RWPE2 (cell line): Measurements from ENCODE around the gene CHAC1.

Experiments
- ATAC-seq: fragments of 200-7000 bp; cut with Tn5 transposase; 3 replicates; pipeline ENCODE4 v1.9.1; 2021; ENCODE audit warnings: low read depth
- DNase-seq: peaks from one replicate; pipeline ENCODE4 v3.0.0-alpha.2; 2020; ENCODE audit warnings: low spot score
- H3K27ac ChIP-seq: fragments of 450-650 bp; 2 replicates; pipeline ENCODE4 v1.5.1; 2017; ENCODE audit warnings: mild to moderate bottlenecking; ENCODE audit not compliant: poor library complexity, severe bottlenecking
- H3K27me3 ChIP-seq: fragments of 250-450 bp; sonication (Bioruptor Pico); 2 replicates; pipeline ENCODE4 v1.5.1; 2021; ENCODE audit warnings: mild to moderate bottlenecking, moderate library complexity; ENCODE audit not compliant: insufficient read depth, poor library complexity, severe bottlenecking
- H3K36me3 ChIP-seq: fragments of 250-450 bp; sonication (Bioruptor Pico); 2 replicates; pipeline ENCODE4 v1.5.1; 2020; ENCODE audit warnings: low read depth, mild to moderate bottlenecking, moderate library complexity
- H3K4me1 ChIP-seq: fragments of 250-450 bp; sonication (Bioruptor Pico); 2 replicates; pipeline ENCODE4 v1.5.1; 2021; ENCODE audit warnings: mild to moderate bottlenecking, moderate library complexity; ENCODE audit not compliant: insufficient read depth, poor library complexity, severe bottlenecking
- H3K4me3 ChIP-seq: fragments of 250-450 bp; sonication (Bioruptor Pico); 2 replicates; pipeline ENCODE4 v1.5.1; 2021; ENCODE audit warnings: mild to moderate bottlenecking, moderate library complexity; ENCODE audit not compliant: severe bottlenecking
- H3K9me3 ChIP-seq: fragments of 250-450 bp; sonication (Bioruptor Pico); 2 replicates; pipeline ENCODE4 v1.5.1; 2021; ENCODE audit warnings: mild to moderate bottlenecking, moderate library complexity; ENCODE audit not compliant: severe bottlenecking
- TF ChIP-seq, protein P1 (sequence below): fragments of 450-650 bp; IDR thresholded peaks from one replicate; pipeline ENCODE4 v1.5.1; 2017; ENCODE audit warnings: mild to moderate bottlenecking, moderate library complexity; ENCODE audit not compliant: poor library complexity, severe bottlenecking

CHAC1 gene

GRCh38 chr15:40923551-40923950 is 29.7 kb upstream of the CHAC1 start:
- H3K27me3 ChIP-seq = peaks cover 29% of the 10 kb centered on the region
- H3K4me1 ChIP-seq = no peaks in the 10 kb centered on the region

GRCh38 chr15:40925495-40925862 is 27.8 kb upstream of the CHAC1 start:
- ATAC-seq = no peak
- Histone ChIP-seq H3K36me3 (no peaks in the 10 kb centered on the region), H3K4me3 (no peak overlapping the region), H3K4me1 (no peaks in the 10 kb centered on the region), H3K9me3 (no peaks in the 10 kb centered on the region), H3K27ac (no peak overlapping the region), H3K27me3 (peaks cover 45% of the 10 kb centered on the region)
- no peak for DNase-seq
- TF ChIP-seq, protein P1, sequence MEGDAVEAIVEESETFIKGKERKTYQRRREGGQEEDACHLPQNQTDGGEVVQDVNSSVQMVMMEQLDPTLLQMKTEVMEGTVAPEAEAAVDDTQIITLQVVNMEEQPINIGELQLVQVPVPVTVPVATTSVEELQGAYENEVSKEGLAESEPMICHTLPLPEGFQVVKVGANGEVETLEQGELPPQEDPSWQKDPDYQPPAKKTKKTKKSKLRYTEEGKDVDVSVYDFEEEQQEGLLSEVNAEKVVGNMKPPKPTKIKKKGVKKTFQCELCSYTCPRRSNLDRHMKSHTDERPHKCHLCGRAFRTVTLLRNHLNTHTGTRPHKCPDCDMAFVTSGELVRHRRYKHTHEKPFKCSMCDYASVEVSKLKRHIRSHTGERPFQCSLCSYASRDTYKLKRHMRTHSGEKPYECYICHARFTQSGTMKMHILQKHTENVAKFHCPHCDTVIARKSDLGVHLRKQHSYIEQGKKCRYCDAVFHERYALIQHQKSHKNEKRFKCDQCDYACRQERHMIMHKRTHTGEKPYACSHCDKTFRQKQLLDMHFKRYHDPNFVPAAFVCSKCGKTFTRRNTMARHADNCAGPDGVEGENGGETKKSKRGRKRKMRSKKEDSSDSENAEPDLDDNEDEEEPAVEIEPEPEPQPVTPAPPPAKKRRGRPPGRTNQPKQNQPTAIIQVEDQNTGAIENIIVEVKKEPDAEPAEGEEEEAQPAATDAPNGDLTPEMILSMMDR = no peak

More at GRCh38 chr15:40923551-40923950, 29.7 kb upstream of the CHAC1 start:
- DNase-seq = no peak
- no peak overlapping the region for H3K4me3 ChIP-seq
- no peak overlapping the region for H3K27ac ChIP-seq
- no peaks in the 10 kb centered on the region for H3K9me3 ChIP-seq
- TF ChIP-seq, protein P1 = no peak
- H3K36me3 ChIP-seq = no peaks in the 10 kb centered on the region
- no peak for ATAC-seq

GRCh38 chr15:40925863-40926658 is 27.2 kb upstream of the CHAC1 start:
- H3K27me3 ChIP-seq = peaks cover 51% of the 10 kb centered on the region
- no peaks in the 10 kb centered on the region for H3K36me3 ChIP-seq
- TF ChIP-seq, protein P1 = no peak

GRCh38 chr15:40926659-40927494 is 26.4 kb upstream of the CHAC1 start:
- Histone ChIP-seq H3K27me3 (peaks cover 54% of the 10 kb centered on the region), H3K36me3 (no peaks in the 10 kb centered on the region), H3K4me1 (no peaks in the 10 kb centered on the region), H3K9me3 (no peaks in the 10 kb centered on the region), H3K4me3 (no peak overlapping the region), H3K27ac (no peak overlapping the region)
- ATAC-seq (no peak), DNase-seq (no peak)
- TF ChIP-seq, protein P1 = no peak

More at GRCh38 chr15:40925863-40926658, 27.2 kb upstream of the CHAC1 start:
- no peak for DNase-seq
- Histone ChIP-seq H3K27ac (no peak overlapping the region), H3K9me3 (no peaks in the 10 kb centered on the region), H3K4me1 (no peaks in the 10 kb centered on the region), H3K4me3 (no peak overlapping the region)
- no peak for ATAC-seq
